GM12878 (cell line): ENCODE results near the gene PSMC4. TPM values are rescaled to one million over a fixed set of nuclear protein-coding genes. Genes with fewer than 3 reads are reported as not detected.

Experiments
- ATAC-seq: fragments of 200-7000 bp; cut with Tn5 transposase; 3 replicates; pipeline ENCODE4 v1.9.1; 2020; ENCODE audit warnings: mild to moderate bottlenecking, moderate library complexity
- BruUV-seq: library from RNA; stranded (reverse); fragments of 400-500 nt; replicated peaks from 2 replicates; lab custom pipeline; 2021; lab: Mats Ljungman, UMichigan
- CTCF ChIA-PET: fragments of 300-600 bp; sonication (Branson Sonifier 250); formaldehyde crosslinking; extraction: SDS; loops from one replicate; lab custom pipeline; 2021; ENCODE audit warnings: inconsistent platforms; lab: Yijun Ruan, JAX
- POLR2A ChIA-PET: fragments of 350-600 bp; formaldehyde crosslinking; extraction: SDS; loops from one replicate; lab custom pipeline; 2021; ENCODE audit warnings: inconsistent platforms; lab: Charles Lee
- RAD21 ChIA-PET: fragments of 300-600 bp; sonication (Branson Sonifier 250); formaldehyde crosslinking; loops from one replicate; lab custom pipeline; 2023; ENCODE audit warnings: antibody characterized with exemption; ENCODE audit not compliant: unreplicated experiment; lab: Charles Lee
- SMC1A ChIA-PET: fragments of 300-600 bp; sonication (Branson Sonifier 250); formaldehyde crosslinking; loops from one replicate; lab custom pipeline; 2023; ENCODE audit not compliant: unreplicated experiment, uncharacterized antibody; lab: Charles Lee
- DNase-seq: peaks from one replicate; pipeline ENCODE4 v3.0.0-alpha.2; 2011; ENCODE audit warnings: low read depth, low spot score
- FAIRE-seq: peaks from 3 replicates; lab custom pipeline; 2011; peaks lifted over from hg19 to GRCh38; lab: Jason Lieb, UNC
- H2AFZ ChIP-seq: 2 replicates; pipeline ENCODE4 v1.6.0; 2011; ENCODE audit warnings: low read depth, low read length, control low read depth; ENCODE audit not compliant: control insufficient read depth
- H3K27ac ChIP-seq: 2 replicates; pipeline ENCODE4 v1.5.1; 2011; ENCODE audit warnings: control low read depth; ENCODE audit not compliant: control insufficient read depth, insufficient read depth
- H3K27me3 ChIP-seq, 2 experiments: replicated peaks in 1 of 2; 2 replicates each; pipeline versions ENCODE4 v1.6.0 to v1.6.1; 2011; ENCODE audit warnings: low read length in 1 of 2; ENCODE audit not compliant: control insufficient read depth in 2 of 2, insufficient read depth in 2 of 2
- H3K36me3 ChIP-seq, 2 experiments: 2 replicates each; pipeline ENCODE4 v1.5.1; 2011; ENCODE audit warnings: low read length in 1 of 2; ENCODE audit not compliant: control insufficient read depth in 2 of 2, insufficient read depth in 2 of 2
- H3K4me1 ChIP-seq: 2 replicates; pipeline ENCODE4 v1.6.1; 2011; ENCODE audit warnings: mild to moderate bottlenecking, low read length, moderate library complexity, mixed read lengths; ENCODE audit not compliant: control insufficient read depth, insufficient read depth
- H3K4me2 ChIP-seq: 2 replicates; pipeline ENCODE4 v1.6.0; 2011; ENCODE audit warnings: control low read depth; ENCODE audit not compliant: control insufficient read depth, insufficient read depth
- H3K4me3 ChIP-seq: fragments of 200-600 bp; sonication (generic); 2 replicates; pipeline ENCODE4 v1.5.1; 2016
- H3K79me2 ChIP-seq: 2 replicates; pipeline ENCODE4 v1.6.0; 2011; ENCODE audit warnings: low read length; ENCODE audit not compliant: control insufficient read depth, insufficient read depth
- H3K9ac ChIP-seq: 2 replicates; pipeline ENCODE4 v1.8.0; 2011; ENCODE audit warnings: low read length, control low read depth, mixed read lengths; ENCODE audit not compliant: control insufficient read depth, insufficient read depth
- H3K9me3 ChIP-seq: replicated peaks from 3 replicates; pipeline ENCODE4 v1.5.1; 2011; ENCODE audit warnings: mild to moderate bottlenecking, low read length; ENCODE audit not compliant: control insufficient read depth, insufficient read depth
- H4K20me1 ChIP-seq: 2 replicates; pipeline ENCODE4 v1.6.0; 2011; ENCODE audit not compliant: control insufficient read depth, insufficient read depth
- BHLHE40 ChIP-seq, 2 experiments: fragments of 450-650 bp in 1 of 2; IDR thresholded peaks; 2 replicates each; pipeline ENCODE4 v1.6.1; 2011 to 2017; ENCODE audit warnings: low read depth in 2 of 2, borderline replicate concordance in 1 of 2, improper control_type of control experiment in 1 of 2, low read length in 1 of 2, mild to moderate bottlenecking in 1 of 2
- BRCA1 ChIP-seq: IDR thresholded peaks from 2 replicates; pipeline ENCODE4 v1.6.1; 2011; ENCODE audit warnings: low read depth, low read length, improper control_type of control experiment
- CHD2 ChIP-seq: IDR thresholded peaks from 2 replicates; pipeline ENCODE4 v1.6.1; 2011; ENCODE audit warnings: low read depth, low read length, improper control_type of control experiment, borderline replicate concordance
- CHD4 ChIP-seq: fragments of 200-600 bp; sonication (generic); IDR thresholded peaks from 2 replicates; pipeline ENCODE4 v1.6.1; 2016; ENCODE audit warnings: mild to moderate bottlenecking
- CTCF ChIP-seq, 3 experiments: IDR thresholded peaks in 2 of 3; conservative IDR thresholded peaks in 1 of 3; 2 replicates each; pipeline ENCODE4 v1.5.1; 2011; ENCODE audit warnings: low read depth in 3 of 3, low read length in 3 of 3, mild to moderate bottlenecking in 3 of 3, control low read depth in 2 of 3, moderate library complexity in 2 of 3, inconsistent platforms in 1 of 3, mixed read lengths in 1 of 3; ENCODE audit not compliant: control insufficient read depth in 2 of 3, insufficient read depth in 1 of 3; ENCODE audit errors: extremely low read depth in 1 of 3
- EED ChIP-seq: sonication (generic); IDR thresholded peaks from 2 replicates; pipeline ENCODE4 v1.6.1; 2016; ENCODE audit warnings: antibody characterized with exemption, low read depth
- ESRRA ChIP-seq: IDR thresholded peaks from 2 replicates; pipeline ENCODE4 v1.6.1; 2012; ENCODE audit warnings: mild to moderate bottlenecking, low read length, improper control_type of control experiment
- HCFC1 ChIP-seq: fragments of 150-350 bp; IDR thresholded peaks from 2 replicates; pipeline ENCODE4 v1.6.1; 2014; ENCODE audit warnings: low read length
- MYB ChIP-seq: fragments of 150-350 bp; IDR thresholded peaks from 2 replicates; pipeline ENCODE4 v1.6.1; 2014; ENCODE audit warnings: mild to moderate bottlenecking, low read depth, low read length, borderline replicate concordance
- NFXL1 ChIP-seq: fragments of 450-650 bp; IDR thresholded peaks from 2 replicates; pipeline ENCODE4 v1.6.1; 2017; ENCODE audit warnings: antibody characterized with exemption, mild to moderate bottlenecking, borderline replicate concordance
- NFYA ChIP-seq: IDR thresholded peaks from 2 replicates; pipeline ENCODE4 v1.6.1; 2011; ENCODE audit warnings: low read depth, mild to moderate bottlenecking, low read length, improper control_type of control experiment, borderline replicate concordance
- SMC3 ChIP-seq: IDR thresholded peaks from 2 replicates; pipeline ENCODE4 v1.6.1; 2011; ENCODE audit warnings: low read length, improper control_type of control experiment, borderline replicate concordance
- STAT3 ChIP-seq: IDR thresholded peaks from 2 replicates; pipeline ENCODE4 v1.6.1; 2011; ENCODE audit warnings: low read depth, low read length, improper control_type of control experiment
- ZNF207 ChIP-seq: fragments of 450-650 bp; IDR thresholded peaks from 2 replicates; pipeline ENCODE4 v1.6.1; 2014; ENCODE audit warnings: antibody characterized with exemption, mild to moderate bottlenecking, borderline replicate concordance
- WGBS: methylation state at CpG from one replicate; pipeline ENCODE4 v1.1.6; 2016; ENCODE audit warnings: low lambda C conversion rate; ENCODE audit not compliant: insufficient replicate concordance, insufficient coverage; ENCODE audit errors: missing lambda C conversion rate; 5-methylcytosine and 5-hydroxymethylcytosine counted together
- in situ Hi-C: fragments of 300-500 bp; cut with MboI; formaldehyde crosslinking; loops from 9 replicates; pipeline ENCODE4 v1.14.3; 2018; ENCODE audit warnings: mixed read lengths
- intact Hi-C: fragments of 100-400 bp; cut with micrococcal nuclease; formaldehyde crosslinking; loops from one replicate; pipeline ENCODE4 v1.14.2; 2022; ENCODE audit not compliant: unreplicated experiment
- polyA plus RNA-seq, 11 experiments: library from polyadenylated mRNA; depleted of rRNA in 4 of 11; unstranded in 6 of 11; stranded (reverse) in 5 of 11; fragments of >200 nt; fragmentation: Nextera tagmentation in 4 of 11; fragmentation: Illumina TruSeq in 1 of 11; extraction: Ambion mirVana in 4 of 11; extraction: Trizol in 1 of 11; gene quantifications; 1 replicate in 1 of 11; 2 replicates in 10 of 11; pipeline versions ENCODE4 v1.2.1 to v1.2.3, GENCODE V29; 2011 to 2016; ENCODE audit warnings: inconsistent platforms in 2 of 11, missing spikeins in 2 of 11, low read depth in 1 of 11
- total RNA-seq, 4 experiments: library from RNA; depleted of rRNA in 3 of 4; stranded (reverse); fragments of >200 nt in 3 of 4; fragmentation: Illumina TruSeq in 1 of 4; extraction: Trizol in 1 of 4; gene quantifications; 2 replicates each; pipeline versions ENCODE4 v1.2.1 to v1.2.3, GENCODE V29; 2013 to 2021
- TF ChIP-seq, protein P1 (sequence below): fragments of 450-650 bp; IDR thresholded peaks from 2 replicates; pipeline ENCODE4 v1.6.1; 2018; ENCODE audit warnings: mild to moderate bottlenecking, low read depth, moderate library complexity; ENCODE audit not compliant: partially characterized antibody
- TF ChIP-seq, protein P2 (sequence below): fragments of 450-650 bp; IDR thresholded peaks from 2 replicates; pipeline ENCODE4 v1.6.1; 2017; ENCODE audit warnings: mild to moderate bottlenecking, low read depth, inconsistent platforms; ENCODE audit not compliant: poor library complexity, severe bottlenecking

PSMC4 gene
- total and polyA plus RNA-seq, 10 of the 15 experiments (the other 5 are each of a cell fraction or from before 2014, with no cell fraction given) = 55.2 to 328 (median 127) TPM

GRCh38 chr19:39996218-39996810, 25.3 kb downstream of the PSMC4 start:
- in situ Hi-C loops = no loop called here
- Histone ChIP-seq H3K79me2 (peaks cover 16% of the 10 kb centered on the region), H3K36me3 (no peaks in the 10 kb centered on the region), H3K27me3 (no peaks in the 10 kb centered on the region), H3K4me2 (peak overlapping the region; percentile 79), H3K4me1 (peaks cover 4% of the 10 kb centered on the region; the same call in 1 of the 2 replicates), H2AFZ (peak overlapping the region; percentile 91), H3K9ac (peak overlapping the region; percentile 83), H3K4me3 (peak overlapping the region; percentile 83), H4K20me1 (no peaks in the 10 kb centered on the region), H3K27ac (peak overlapping the region; percentile 79), H3K9me3 (peaks cover 8% of the 10 kb centered on the region; the same call in 2 of the 3 replicates)
- CTCF ChIA-PET = interaction anchor here (1.7 to 2.9 kb wide), 3 partner anchors 26 to 324 kb away, joined by 4 to 21 read pairs (median 5); partner anchors contain the start of gene PSMC4
- 3% methylated on average over 19 of the region's 19 CpGs for WGBS
- RAD21 ChIA-PET = interaction anchor here (0.6 to 2.7 kb wide), 5 partner anchors 9 to 151 kb away, joined by 3 to 21 read pairs (median 4); partner anchors contain the start of gene PSMC4
- TSS peak; percentile 97 for BruUV-seq
- SMC1A ChIA-PET = interaction anchor here (1.0 to 3.4 kb wide), 4 partner anchors 11 to 49 kb away, joined by 3 to 25 read pairs (median 4); partner anchors contain the start of gene PSMC4
- peak; percentile 66 for ATAC-seq
- peak; percentile 89 for FAIRE-seq
- peak; percentile 17 for DNase-seq
- POLR2A ChIA-PET = interaction anchor here (0.6 to 3.8 kb wide), 4 partner anchors 26 to 1132 kb away, joined by 3 to 23 read pairs (median 4); partner anchors contain the start of gene PSMC4
- intact Hi-C loops = no loop called here
- TF ChIP-seq, protein P1, sequence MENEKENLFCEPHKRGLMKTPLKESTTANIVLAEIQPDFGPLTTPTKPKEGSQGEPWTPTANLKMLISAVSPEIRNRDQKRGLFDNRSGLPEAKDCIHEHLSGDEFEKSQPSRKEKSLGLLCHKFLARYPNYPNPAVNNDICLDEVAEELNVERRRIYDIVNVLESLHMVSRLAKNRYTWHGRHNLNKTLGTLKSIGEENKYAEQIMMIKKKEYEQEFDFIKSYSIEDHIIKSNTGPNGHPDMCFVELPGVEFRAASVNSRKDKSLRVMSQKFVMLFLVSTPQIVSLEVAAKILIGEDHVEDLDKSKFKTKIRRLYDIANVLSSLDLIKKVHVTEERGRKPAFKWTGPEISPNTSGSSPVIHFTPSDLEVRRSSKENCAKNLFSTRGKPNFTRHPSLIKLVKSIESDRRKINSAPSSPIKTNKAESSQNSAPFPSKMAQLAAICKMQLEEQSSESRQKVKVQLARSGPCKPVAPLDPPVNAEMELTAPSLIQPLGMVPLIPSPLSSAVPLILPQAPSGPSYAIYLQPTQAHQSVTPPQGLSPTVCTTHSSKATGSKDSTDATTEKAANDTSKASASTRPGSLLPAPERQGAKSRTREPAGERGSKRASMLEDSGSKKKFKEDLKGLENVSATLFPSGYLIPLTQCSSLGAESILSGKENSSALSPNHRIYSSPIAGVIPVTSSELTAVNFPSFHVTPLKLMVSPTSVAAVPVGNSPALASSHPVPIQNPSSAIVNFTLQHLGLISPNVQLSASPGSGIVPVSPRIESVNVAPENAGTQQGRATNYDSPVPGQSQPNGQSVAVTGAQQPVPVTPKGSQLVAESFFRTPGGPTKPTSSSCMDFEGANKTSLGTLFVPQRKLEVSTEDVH = no peak
- TF ChIP-seq EED (no peak), MYB (no peak), ZNF207 (peak; percentile 81; the same call in 1 of the 2 replicates), NFYA (no peak), BRCA1 (no peak), STAT3 (no peak), HCFC1 (no peak), BHLHE40 (IDR thresholded peaks at IDR 0.05; ENCODE audit: borderline replicate concordance in 1 of 2, low read depth in 2 of 2, low read length in 1 of 2) (no peak), CHD4 (no peak), CTCF (IDR thresholded peaks at IDR 0.05 in 2 of 3, conservative IDR thresholded peaks at IDR 0.05 in 1 of 3; ENCODE audit: control insufficient read depth in 2 of 3, extremely low read depth in 1 of 3, insufficient read depth in 1 of 3, low read depth in 3 of 3, low read length in 3 of 3) (no peak), ESRRA (no peak), NFXL1 (no peak), SMC3 (0 out of 2 replicates have a peak, but pooled peaks have one; percentile 7), CHD2 (no peak)
- TF ChIP-seq, protein P2, sequence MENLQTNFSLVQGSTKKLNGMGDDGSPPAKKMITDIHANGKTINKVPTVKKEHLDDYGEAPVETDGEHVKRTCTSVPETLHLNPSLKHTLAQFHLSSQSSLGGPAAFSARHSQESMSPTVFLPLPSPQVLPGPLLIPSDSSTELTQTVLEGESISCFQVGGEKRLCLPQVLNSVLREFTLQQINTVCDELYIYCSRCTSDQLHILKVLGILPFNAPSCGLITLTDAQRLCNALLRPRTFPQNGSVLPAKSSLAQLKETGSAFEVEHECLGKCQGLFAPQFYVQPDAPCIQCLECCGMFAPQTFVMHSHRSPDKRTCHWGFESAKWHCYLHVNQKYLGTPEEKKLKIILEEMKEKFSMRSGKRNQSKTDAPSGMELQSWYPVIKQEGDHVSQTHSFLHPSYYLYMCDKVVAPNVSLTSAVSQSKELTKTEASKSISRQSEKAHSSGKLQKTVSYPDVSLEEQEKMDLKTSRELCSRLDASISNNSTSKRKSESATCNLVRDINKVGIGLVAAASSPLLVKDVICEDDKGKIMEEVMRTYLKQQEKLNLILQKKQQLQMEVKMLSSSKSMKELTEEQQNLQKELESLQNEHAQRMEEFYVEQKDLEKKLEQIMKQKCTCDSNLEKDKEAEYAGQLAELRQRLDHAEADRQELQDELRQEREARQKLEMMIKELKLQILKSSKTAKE = no peak
